K562 (cell line): ENCODE results near the gene WFIKKN1. TPM values are rescaled to one million over a fixed set of nuclear protein-coding genes. Genes with fewer than 3 reads are reported as not detected.

Experiments used
- ATAC-seq: fragments of 200-7000 bp; cut with Tn5 transposase; 3 replicates; pipeline ENCODE4 v1.9.1; 2020; ENCODE audit warnings: moderate library complexity
- BruUV-seq: library from RNA; stranded (reverse); fragments of 400-500 nt; replicated peaks from 2 replicates; lab custom pipeline; 2021; lab: Mats Ljungman, UMichigan
- CTCF ChIA-PET: fragments of 300-600 bp; formaldehyde crosslinking; extraction: SDS; loops from one replicate; lab custom pipeline; 2021; ENCODE audit warnings: low intra/inter-chr PET ratio; lab: Yijun Ruan, JAX
- POLR2A ChIA-PET: fragments of 300-600, 350-650 bp; sonication (Branson Sonifier 250); formaldehyde crosslinking; extraction: SDS; loops from one replicate; lab custom pipeline; 2021; ENCODE audit warnings: antibody characterized with exemption, inconsistent platforms; lab: Yijun Ruan, JAX
- DNase-seq, 4 experiments: peaks; one replicate each; pipeline versions ENCODE4 v3.0.0 to v3.0.0-alpha.2; 2011 to 2018; ENCODE audit warnings: low spot score in 3 of 4, mixed read lengths in 3 of 4; ENCODE audit errors: extremely low read depth in 1 of 4
- FAIRE-seq: peaks from 2 replicates; lab custom pipeline; 2011; peaks lifted over from hg19 to GRCh38; lab: Jason Lieb, UNC
- H2AFZ ChIP-seq: 2 replicates; pipeline ENCODE4 v1.6.0; 2011; ENCODE audit warnings: low read depth, low read length, control low read depth, inconsistent platforms
- H3K27ac ChIP-seq: fragments of 200-600 bp; 3 replicates; pipeline ENCODE4 v1.8.0; 2011; ENCODE audit warnings: low read depth, mild to moderate bottlenecking, control low read depth, inconsistent platforms, low read length, moderate library complexity, mixed read lengths; ENCODE audit errors: extremely low read depth
- H3K27me3 ChIP-seq, 2 experiments: fragments of 300-600 bp in 1 of 2; 2 replicates in 1 of 2; 3 replicates in 1 of 2; pipeline versions ENCODE4 v1.6.0 to v1.8.0; 2011; ENCODE audit warnings: inconsistent platforms in 2 of 2, low read length in 2 of 2, mild to moderate bottlenecking in 1 of 2, mixed read lengths in 1 of 2, moderate library complexity in 1 of 2; ENCODE audit not compliant: control insufficient read depth in 2 of 2, insufficient read depth in 2 of 2
- H3K36me3 ChIP-seq: fragments of 300-600 bp; 3 replicates; pipeline ENCODE4 v1.8.0; 2011; ENCODE audit warnings: mild to moderate bottlenecking, low read length, inconsistent platforms; ENCODE audit not compliant: control insufficient read depth, insufficient read depth
- H3K4me1 ChIP-seq, 2 experiments: fragments of 200-600 bp in 1 of 2; replicated peaks in 1 of 2; 2 replicates in 1 of 2; 3 replicates in 1 of 2; pipeline versions ENCODE4 v1.5.1 to v1.8.0; 2011; ENCODE audit warnings: inconsistent platforms in 2 of 2, low read length in 2 of 2, mild to moderate bottlenecking in 1 of 2, mixed read lengths in 1 of 2, moderate library complexity in 1 of 2; ENCODE audit not compliant: control insufficient read depth in 2 of 2, insufficient read depth in 2 of 2
- H3K4me2 ChIP-seq: 2 replicates; pipeline ENCODE4 v1.6.1; 2011; ENCODE audit warnings: low read length, control low read depth, inconsistent platforms, mixed read lengths; ENCODE audit not compliant: insufficient read depth
- H3K4me3 ChIP-seq: fragments of 200-600 bp; sonication (generic), shearing (Covaris generic); 2 replicates; pipeline ENCODE4 v1.5.1; 2016; ENCODE audit warnings: control low read depth, inconsistent platforms
- H3K79me2 ChIP-seq: fragments of 200-600 bp; 3 replicates; pipeline ENCODE4 v1.8.0; 2011; ENCODE audit warnings: low read length, inconsistent platforms; ENCODE audit not compliant: control insufficient read depth, insufficient read depth
- H3K9ac ChIP-seq, 2 experiments: 2 replicates each; pipeline versions ENCODE4 v1.6.0 to v1.6.1; 2011; ENCODE audit warnings: low read depth in 2 of 2, low read length in 2 of 2, control low read depth in 1 of 2, inconsistent platforms in 1 of 2, mild to moderate bottlenecking in 1 of 2, mixed read lengths in 1 of 2; ENCODE audit not compliant: insufficient read depth in 1 of 2
- H3K9me1 ChIP-seq: one replicate; pipeline ENCODE4 v1.6.0; 2011; ENCODE audit warnings: inconsistent platforms, mild to moderate bottlenecking, low read length, moderate library complexity; ENCODE audit not compliant: control insufficient read depth, insufficient read depth
- H3K9me3 ChIP-seq: replicated peaks from 2 replicates; pipeline ENCODE4 v1.5.1; 2011; ENCODE audit warnings: low read depth, low read length, inconsistent platforms; ENCODE audit not compliant: control insufficient read depth, insufficient read depth
- H4K20me1 ChIP-seq: replicated peaks from 2 replicates; pipeline ENCODE4 v1.6.1; 2011; ENCODE audit warnings: low read length, inconsistent platforms, mixed read lengths; ENCODE audit not compliant: control insufficient read depth, insufficient read depth
- BRF1 ChIP-seq: IDR thresholded peaks from 3 replicates; pipeline ENCODE4 v1.6.1; 2011; ENCODE audit warnings: borderline replicate concordance, mild to moderate bottlenecking; ENCODE audit not compliant: insufficient read length; ENCODE audit errors: extremely low read depth
- CXXC5 ChIP-seq: fragments of 250-450 bp; sonication (Bioruptor Pico); IDR thresholded peaks from 2 replicates; pipeline ENCODE4 v1.8.0; 2022; ENCODE audit warnings: inconsistent platforms, mild to moderate bottlenecking, moderate library complexity
- FOS ChIP-seq: IDR thresholded peaks from 3 replicates; pipeline ENCODE4 v1.6.1; 2011; ENCODE audit not compliant: insufficient read length; ENCODE audit errors: extremely low read depth
- HOXB6 ChIP-seq: fragments of 250-450 bp; sonication (Bioruptor Pico); IDR thresholded peaks from 2 replicates; pipeline ENCODE4 v1.5.1; 2022; ENCODE audit warnings: mild to moderate bottlenecking, borderline replicate concordance
- MXI1 ChIP-seq: IDR thresholded peaks from 2 replicates; pipeline ENCODE4 v1.6.1; 2011; ENCODE audit warnings: low read depth, mild to moderate bottlenecking, improper control_type of control experiment, low read length
- NFXL1 ChIP-seq: fragments of 450-650 bp; formaldehyde crosslinking; IDR thresholded peaks from 2 replicates; pipeline ENCODE4 v1.4.0; 2021; ENCODE audit warnings: mild to moderate bottlenecking
- NR4A1 ChIP-seq, 2 experiments: fragments of 250-450 bp in 1 of 2; fragments of 450-650 bp in 1 of 2; sonication (Bioruptor Pico) in 1 of 2; IDR thresholded peaks; 2 replicates each; pipeline versions ENCODE4 v1.4.0 to v1.6.1; 2016 to 2020; ENCODE audit warnings: mild to moderate bottlenecking in 2 of 2, missing compliant biosample characterization in 1 of 2, missing genetic modification characterization in 1 of 2, moderate library complexity in 1 of 2
- POLR2B ChIP-seq: fragments of 450-650 bp; IDR thresholded peaks from 2 replicates; pipeline ENCODE4 v1.6.1; 2018; ENCODE audit warnings: low read depth; ENCODE audit not compliant: partially characterized antibody
- PURB ChIP-seq: sonication (generic); formaldehyde crosslinking; IDR thresholded peaks from 2 replicates; pipeline ENCODE4 v1.9.0; 2021; ENCODE audit warnings: low read depth, mild to moderate bottlenecking, missing genetic modification reagents
- RBM15 ChIP-seq: fragments of 200-400 bp; formaldehyde crosslinking; IDR thresholded peaks from 2 replicates; pipeline ENCODE4 v1.6.1; 2018; ENCODE audit warnings: mild to moderate bottlenecking, low read length, moderate library complexity; ENCODE audit not compliant: insufficient read depth
- SMARCC2 ChIP-seq: fragments of 450-650 bp; IDR thresholded peaks from 2 replicates; pipeline ENCODE4 v1.6.1; 2017; ENCODE audit warnings: antibody characterized with exemption, moderate library complexity, mild to moderate bottlenecking, low read depth
- ZNF224 ChIP-seq: sonication (generic); formaldehyde crosslinking; IDR thresholded peaks from 2 replicates; pipeline ENCODE4 v1.8.0; 2022; ENCODE audit warnings: mild to moderate bottlenecking, missing genetic modification reagents
- ZNF232 ChIP-seq: sonication (generic); formaldehyde crosslinking; IDR thresholded peaks from 2 replicates; pipeline ENCODE4 v1.8.0; 2022; ENCODE audit warnings: mild to moderate bottlenecking, missing genetic modification reagents
- ZSCAN32 ChIP-seq: fragments of 450-650 bp; formaldehyde crosslinking; IDR thresholded peaks from 2 replicates; pipeline ENCODE4 v1.4.0; 2020; ENCODE audit warnings: mild to moderate bottlenecking, moderate library complexity
- WGBS: fragments of 100-300 bp; shearing (Covaris generic); methylation state at CpG from one replicate; pipeline ENCODE4 v1.1.6; 2016; ENCODE audit warnings: low coverage, mixed read lengths; ENCODE audit not compliant: insufficient coverage; ENCODE audit errors: missing lambda C conversion rate; 5-methylcytosine and 5-hydroxymethylcytosine counted together
- in situ Hi-C: fragments of 300-500 bp; cut with MboI; formaldehyde crosslinking; loops from 4 replicates; pipeline ENCODE4 v1.15.0; 2018; ENCODE audit warnings: inconsistent platforms, mixed read lengths
- intact Hi-C: fragments of 100-400 bp; cut with micrococcal nuclease; formaldehyde crosslinking; loops from 2 replicates; pipeline ENCODE4 v1.14.2; 2022
- polyA plus RNA-seq, 8 experiments: library from polyadenylated mRNA; depleted of rRNA in 4 of 8; stranded (reverse) in 5 of 8; unstranded in 3 of 8; fragments of >200 nt; fragmentation: Nextera tagmentation in 2 of 8; fragmentation: Illumina TruSeq in 1 of 8; extraction: Ambion mirVana in 2 of 8; extraction: Trizol in 1 of 8; gene quantifications; 2 replicates each; pipeline versions ENCODE4 v1.2.1 to v1.2.3, GENCODE V29; 2011 to 2014; ENCODE audit warnings: inconsistent platforms in 1 of 8, missing spikeins in 1 of 8
- total RNA-seq, 7 experiments: library from RNA; depleted of rRNA in 6 of 7; stranded (reverse); fragments of >200 nt in 6 of 7; fragmentation: Illumina TruSeq in 2 of 7; extraction: Trizol in 2 of 7; gene quantifications; 2 replicates each; pipeline versions ENCODE4 v1.2.1 to v1.2.3, GENCODE V29; 2011 to 2021; ENCODE audit warnings: low replicate concordance in 1 of 7
- TF ChIP-seq, protein P1 (sequence below): sonication (generic); formaldehyde crosslinking; IDR thresholded peaks from 2 replicates; pipeline ENCODE4 v1.8.0; 2022; ENCODE audit warnings: mild to moderate bottlenecking, missing genetic modification reagents, borderline replicate concordance
- TF ChIP-seq, protein P2 (sequence below): conservative IDR thresholded peaks from 2 replicates; pipeline ENCODE4 v1.6.1; 2011; ENCODE audit warnings: low read depth, mild to moderate bottlenecking, low read length; ENCODE audit not compliant: control insufficient read depth

Gene WFIKKN1
- total and polyA plus RNA-seq, 9 of the 15 experiments (the other 6 are each of a cell fraction or from before 2014, with no cell fraction given), result 0.14 to 1.1 (median 0.50) TPM; not detected in 4

- TF ChIP-seq NR4A1 (CRISPR knock-in tag; IDR thresholded peaks at IDR 0.05), result no peak
- TF ChIP-seq NR4A1 (tag; IDR thresholded peaks at IDR 0.05), result no peak
- TF ChIP-seq, protein P1, sequence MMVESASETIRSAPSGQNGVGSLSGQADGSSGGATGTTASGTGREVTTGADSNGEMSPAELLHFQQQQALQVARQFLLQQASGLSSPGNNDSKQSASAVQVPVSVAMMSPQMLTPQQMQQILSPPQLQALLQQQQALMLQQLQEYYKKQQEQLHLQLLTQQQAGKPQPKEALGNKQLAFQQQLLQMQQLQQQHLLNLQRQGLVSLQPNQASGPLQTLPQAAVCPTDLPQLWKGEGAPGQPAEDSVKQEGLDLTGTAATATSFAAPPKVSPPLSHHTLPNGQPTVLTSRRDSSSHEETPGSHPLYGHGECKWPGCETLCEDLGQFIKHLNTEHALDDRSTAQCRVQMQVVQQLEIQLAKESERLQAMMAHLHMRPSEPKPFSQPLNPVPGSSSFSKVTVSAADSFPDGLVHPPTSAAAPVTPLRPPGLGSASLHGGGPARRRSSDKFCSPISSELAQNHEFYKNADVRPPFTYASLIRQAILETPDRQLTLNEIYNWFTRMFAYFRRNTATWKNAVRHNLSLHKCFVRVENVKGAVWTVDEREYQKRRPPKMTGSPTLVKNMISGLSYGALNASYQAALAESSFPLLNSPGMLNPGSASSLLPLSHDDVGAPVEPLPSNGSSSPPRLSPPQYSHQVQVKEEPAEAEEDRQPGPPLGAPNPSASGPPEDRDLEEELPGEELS (CRISPR knock-in tag), result no peak
- TF ChIP-seq NFXL1 (CRISPR knock-in tag), result no peak
- TF ChIP-seq PURB (CRISPR knock-in tag), result no peak
Measured at GRCh38 chr16:643050-643368, 12.2 kb downstream of the WFIKKN1 start (continued).

DNA sequence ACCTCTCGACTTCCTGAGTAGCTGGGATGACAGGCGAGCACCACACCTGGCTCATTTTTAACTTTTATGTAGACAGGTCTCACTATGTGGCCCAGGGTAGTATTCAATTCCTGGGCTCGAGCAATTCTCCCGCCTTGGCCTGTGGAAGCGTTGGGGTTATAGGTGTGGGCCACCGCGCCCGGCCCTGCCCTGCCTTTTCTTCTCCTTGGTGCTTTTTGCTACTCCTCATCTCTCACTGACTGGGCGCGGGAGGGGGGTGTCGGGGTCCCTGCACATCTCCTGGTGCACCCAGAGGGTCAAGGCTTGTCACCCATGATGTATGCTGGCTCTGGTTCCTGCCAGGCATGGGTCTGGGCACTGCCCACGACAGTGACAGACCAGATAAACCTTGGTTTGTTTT, 13.8 kb downstream of the WFIKKN1 start:
- H3K4me3 ChIP-seq, result no peak overlapping the region
- ChIA-PET POLR2A (no interaction called here), CTCF (no interaction called here)
- intact Hi-C loops, result no loop called here
- H3K27ac ChIP-seq, result no peak overlapping the region; the same call in 2 of the 3 replicates
- in situ Hi-C loops, result no loop called here
- no peak overlapping the region; a peak in 1 of 4 replicates for H3K9ac ChIP-seq
- peaks cover 7 to 86% of the 10 kb centered on the region in 2 experiments; a peak in 3 of 5 replicates for H3K4me1 ChIP-seq
- FAIRE-seq (no peak), ATAC-seq (no peak), DNase-seq (no peak)
- peaks cover 51% of the 10 kb centered on the region; the same call in 2 of the 3 replicates for H3K36me3 ChIP-seq
- 95% methylated on average over 9 of the region's 12 CpGs for WGBS
- H3K4me2 ChIP-seq, result no peak overlapping the region
- no peaks in the 10 kb centered on the region for H4K20me1 ChIP-seq
- H3K9me3 ChIP-seq, result no peaks in the 10 kb centered on the region
- H3K27me3 ChIP-seq, result no peaks in the 10 kb centered on the region
- no peaks in the 10 kb centered on the region for H3K9me1 ChIP-seq
- H3K79me2 ChIP-seq, result peaks cover 59% of the 10 kb centered on the region
- no TSS peak for BruUV-seq
- no peak overlapping the region for H2AFZ ChIP-seq
- TF ChIP-seq, protein P2, sequence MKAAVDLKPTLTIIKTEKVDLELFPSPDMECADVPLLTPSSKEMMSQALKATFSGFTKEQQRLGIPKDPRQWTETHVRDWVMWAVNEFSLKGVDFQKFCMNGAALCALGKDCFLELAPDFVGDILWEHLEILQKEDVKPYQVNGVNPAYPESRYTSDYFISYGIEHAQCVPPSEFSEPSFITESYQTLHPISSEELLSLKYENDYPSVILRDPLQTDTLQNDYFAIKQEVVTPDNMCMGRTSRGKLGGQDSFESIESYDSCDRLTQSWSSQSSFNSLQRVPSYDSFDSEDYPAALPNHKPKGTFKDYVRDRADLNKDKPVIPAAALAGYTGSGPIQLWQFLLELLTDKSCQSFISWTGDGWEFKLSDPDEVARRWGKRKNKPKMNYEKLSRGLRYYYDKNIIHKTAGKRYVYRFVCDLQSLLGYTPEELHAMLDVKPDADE, result no peak
- no peak for TF ChIP-seq SMARCC2
- no peak for TF ChIP-seq BRF1
- no peak for TF ChIP-seq CXXC5
- no peak for TF ChIP-seq ZNF224
- no peak for TF ChIP-seq FOS
- TF ChIP-seq ZSCAN32 (CRISPR knock-in tag), result no peak
- TF ChIP-seq POLR2B, result no peak
- no peak for TF ChIP-seq RBM15
- no peak for TF ChIP-seq HOXB6 (CRISPR knock-in tag)
- no peak for TF ChIP-seq ZNF232 (CRISPR knock-in tag)
- no peak for TF ChIP-seq MXI1
